OCI-LY3 (cell line): ENCODE results near the gene UCN2.

Experiments used
- H2AFZ ChIP-seq: fragments of 200-600, 300-600 bp; shearing (Covaris generic); 2 replicates; pipeline ENCODE4 v1.6.0; 2014; ENCODE audit warnings: antibody characterized with exemption, low read depth, low read length
- H3K27ac ChIP-seq: fragments of 200-600, 300-600 bp; sonication (generic); 2 replicates; pipeline ENCODE4 v1.5.1; 2014; ENCODE audit warnings: mild to moderate bottlenecking, low read length, moderate library complexity, mixed read lengths
- H3K27me3 ChIP-seq: fragments of 200-600, 300-600 bp; sonication (generic); 2 replicates; pipeline ENCODE4 v1.6.1; 2014; ENCODE audit warnings: low read depth, low read length, mixed read lengths
- H3K36me3 ChIP-seq: fragments of 200-600, 300-600 bp; sonication (generic); replicated peaks from 2 replicates; pipeline ENCODE3; 2014; ENCODE audit warnings: low read depth, low read length, mixed read lengths
- H3K4me1 ChIP-seq: fragments of 300-600, 200-600 bp; sonication (generic); 2 replicates; pipeline ENCODE4 v1.6.1; 2014; ENCODE audit warnings: low read length, mixed read lengths
- H3K4me2 ChIP-seq: fragments of 200-600, 300-600 bp; sonication (generic); 2 replicates; pipeline ENCODE4 v1.6.1; 2014; ENCODE audit warnings: low read length, mixed read lengths
- H3K4me3 ChIP-seq: fragments of 300-600, 200-600 bp; sonication (generic); 2 replicates; pipeline ENCODE4 v1.5.1; 2014; ENCODE audit warnings: antibody characterized with exemption, mild to moderate bottlenecking, low read length, moderate library complexity
- H3K79me2 ChIP-seq: fragments of 300-600, 200-600 bp; shearing (Covaris generic); 2 replicates; pipeline ENCODE4 v1.6.1; 2014; ENCODE audit warnings: mild to moderate bottlenecking, low read length, mixed read lengths
- H3K9ac ChIP-seq: fragments of 300-600, 200-600 bp; shearing (Covaris generic); 2 replicates; pipeline ENCODE4 v1.6.0; 2014; ENCODE audit warnings: mild to moderate bottlenecking, low read length, moderate library complexity
- H3K9me3 ChIP-seq: fragments of 200-600, 300-600 bp; shearing (Covaris generic); 2 replicates; pipeline ENCODE4 v1.6.1; 2014; ENCODE audit warnings: low read length, mixed read lengths; ENCODE audit not compliant: insufficient read depth
- H4K20me1 ChIP-seq: fragments of 200-600, 300-600 bp; sonication (generic); 2 replicates; pipeline ENCODE4 v1.6.1; 2016; ENCODE audit warnings: low read length, mixed read lengths; ENCODE audit not compliant: insufficient read depth
- EZH2phosphoT487 ChIP-seq: fragments of 200-600 bp; shearing (Covaris generic); IDR thresholded peaks from 2 replicates; pipeline ENCODE4 v1.6.1; 2018; ENCODE audit warnings: antibody characterized with exemption, mixed run types, low read depth
- TF ChIP-seq, protein P1 (sequence below): fragments of 200-600, 300-600 bp; sonication (generic); IDR thresholded peaks from 2 replicates; pipeline ENCODE4 v1.5.1; 2014; ENCODE audit warnings: antibody characterized with exemption, low read length, low read depth

UCN2 gene

DNA sequence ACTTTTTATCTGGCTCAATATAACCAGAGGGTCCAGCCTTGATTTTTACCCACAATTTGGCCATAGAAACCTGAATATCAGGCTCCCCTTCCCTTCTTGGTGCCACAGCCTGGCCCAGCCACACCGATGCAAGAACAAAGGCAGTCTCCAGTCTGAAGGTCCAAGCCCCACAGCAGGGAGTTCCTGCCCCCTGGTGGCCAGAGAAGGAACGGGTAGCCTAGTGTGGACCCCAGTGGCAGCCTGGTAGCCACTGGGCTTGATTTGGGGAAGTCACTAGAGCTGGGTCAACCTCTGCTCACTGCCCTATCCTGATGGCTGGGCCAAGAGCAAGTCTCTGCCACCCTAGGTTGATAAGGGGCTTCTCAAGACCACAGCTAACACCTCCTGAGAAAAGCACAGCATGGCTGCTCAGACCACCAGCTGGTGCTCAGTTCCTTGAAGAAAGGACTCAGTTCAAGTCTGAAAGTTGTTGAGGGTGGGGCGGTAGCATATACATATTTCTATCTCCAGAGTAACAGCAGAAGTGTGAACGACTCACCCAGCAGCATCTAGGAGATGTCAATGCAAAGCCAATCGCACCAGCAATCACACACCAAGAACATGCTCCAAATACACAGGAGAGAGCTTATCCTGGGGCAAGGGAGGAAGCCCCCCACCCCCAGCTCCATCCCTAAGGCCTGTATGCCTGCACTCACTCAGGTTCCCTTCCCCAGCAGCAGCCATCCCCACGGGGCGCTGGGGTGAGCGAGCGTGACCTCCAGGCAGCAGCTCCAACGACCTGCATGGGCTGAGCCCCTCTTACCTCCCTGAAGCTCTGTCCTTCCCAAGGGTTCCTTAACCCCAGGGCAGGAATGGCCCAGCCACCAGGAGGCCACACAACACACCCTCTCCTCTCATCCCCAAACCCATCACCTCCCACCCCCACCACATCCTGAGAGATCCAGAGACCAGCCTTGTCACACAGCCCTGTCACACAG, 14.6 kb downstream of the UCN2 start:
- Histone ChIP-seq H3K79me2 (no peaks in the 10 kb centered on the region), H3K4me2 (no peak overlapping the region), H3K36me3 (peaks cover 72% of the 10 kb centered on the region), H3K4me1 (no peaks in the 10 kb centered on the region), H4K20me1 (peaks cover 30% of the 10 kb centered on the region; the same call in 1 of the 2 replicates), H3K27ac (no peak overlapping the region), H3K9me3 (no peaks in the 10 kb centered on the region), H2AFZ (no peak overlapping the region), H3K27me3 (no peaks in the 10 kb centered on the region), H3K4me3 (no peak overlapping the region), H3K9ac (no peak overlapping the region)
- no peak for TF ChIP-seq EZH2phosphoT487
- TF ChIP-seq, protein P1, sequence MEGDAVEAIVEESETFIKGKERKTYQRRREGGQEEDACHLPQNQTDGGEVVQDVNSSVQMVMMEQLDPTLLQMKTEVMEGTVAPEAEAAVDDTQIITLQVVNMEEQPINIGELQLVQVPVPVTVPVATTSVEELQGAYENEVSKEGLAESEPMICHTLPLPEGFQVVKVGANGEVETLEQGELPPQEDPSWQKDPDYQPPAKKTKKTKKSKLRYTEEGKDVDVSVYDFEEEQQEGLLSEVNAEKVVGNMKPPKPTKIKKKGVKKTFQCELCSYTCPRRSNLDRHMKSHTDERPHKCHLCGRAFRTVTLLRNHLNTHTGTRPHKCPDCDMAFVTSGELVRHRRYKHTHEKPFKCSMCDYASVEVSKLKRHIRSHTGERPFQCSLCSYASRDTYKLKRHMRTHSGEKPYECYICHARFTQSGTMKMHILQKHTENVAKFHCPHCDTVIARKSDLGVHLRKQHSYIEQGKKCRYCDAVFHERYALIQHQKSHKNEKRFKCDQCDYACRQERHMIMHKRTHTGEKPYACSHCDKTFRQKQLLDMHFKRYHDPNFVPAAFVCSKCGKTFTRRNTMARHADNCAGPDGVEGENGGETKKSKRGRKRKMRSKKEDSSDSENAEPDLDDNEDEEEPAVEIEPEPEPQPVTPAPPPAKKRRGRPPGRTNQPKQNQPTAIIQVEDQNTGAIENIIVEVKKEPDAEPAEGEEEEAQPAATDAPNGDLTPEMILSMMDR: peak; percentile 95

DNA sequence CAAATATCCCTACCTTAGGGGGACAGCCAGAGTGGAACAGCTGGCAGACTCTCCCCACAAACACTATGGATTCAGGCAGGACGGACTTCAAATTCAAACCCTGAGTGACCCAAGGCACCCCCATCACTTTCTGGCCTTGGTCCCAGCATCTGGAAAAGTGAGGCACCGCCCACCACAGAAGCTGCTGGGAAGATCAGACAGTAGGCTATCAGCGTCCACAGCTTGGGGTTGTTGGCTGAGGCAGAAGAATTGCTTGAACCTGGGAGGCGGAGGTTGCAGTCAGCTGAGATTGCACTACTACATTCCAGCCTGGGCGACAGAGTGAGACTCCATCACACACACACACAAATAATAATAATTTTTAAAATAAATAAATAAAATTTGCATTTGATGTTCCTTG, 15.5 kb downstream of the UCN2 start:
- peaks cover 4% of the 10 kb centered on the region; the same call in 1 of the 2 replicates for H3K27me3 ChIP-seq
- no peaks in the 10 kb centered on the region for H3K4me1 ChIP-seq
- TF ChIP-seq, protein P1: no peak
- no peak overlapping the region for H3K4me2 ChIP-seq
- H3K27ac ChIP-seq: no peak overlapping the region
- no peak overlapping the region for H3K9ac ChIP-seq
- no peaks in the 10 kb centered on the region for H3K9me3 ChIP-seq
- peaks cover 30% of the 10 kb centered on the region; the same call in 1 of the 2 replicates for H4K20me1 ChIP-seq
- no peak overlapping the region for H2AFZ ChIP-seq
- no peak overlapping the region for H3K4me3 ChIP-seq
- H3K79me2 ChIP-seq: no peaks in the 10 kb centered on the region
- H3K36me3 ChIP-seq: peaks cover 73% of the 10 kb centered on the region

DNA sequence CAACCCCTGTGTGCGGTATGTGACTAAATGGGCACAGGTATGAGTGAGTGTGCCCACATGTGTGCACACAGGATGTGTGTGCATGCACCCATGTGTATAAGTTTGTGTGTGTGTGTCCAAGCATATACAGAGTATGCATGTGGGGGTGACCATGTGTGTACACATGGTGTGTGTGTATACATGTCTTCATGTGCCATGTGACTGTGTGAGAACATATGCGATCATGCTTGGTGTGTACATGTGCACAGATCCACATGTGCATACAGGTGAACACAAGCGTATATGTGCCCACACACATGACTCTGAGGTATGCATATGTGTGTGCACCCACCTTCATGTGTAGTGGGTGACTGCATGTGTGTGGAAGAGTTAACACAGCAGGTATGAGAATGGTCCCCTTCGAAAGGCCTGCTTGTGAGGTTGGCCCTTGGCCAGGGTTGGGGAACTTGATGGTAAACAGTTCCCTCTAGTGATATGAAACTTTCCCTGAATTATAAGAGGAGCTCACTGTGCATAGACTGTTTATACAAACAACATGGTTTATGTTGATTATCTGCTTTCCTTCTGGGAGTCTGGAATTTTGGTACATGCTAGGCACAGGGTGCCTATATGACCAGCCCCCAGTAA, 17.3 kb downstream of the UCN2 start:
- Histone ChIP-seq H3K9ac (no peak overlapping the region), H3K27ac (no peak overlapping the region), H4K20me1 (peaks cover 17% of the 10 kb centered on the region), H3K36me3 (peaks cover 74% of the 10 kb centered on the region), H3K4me1 (no peaks in the 10 kb centered on the region), H3K27me3 (peaks cover 4% of the 10 kb centered on the region; the same call in 1 of the 2 replicates), H3K4me3 (no peak overlapping the region), H3K4me2 (no peak overlapping the region), H2AFZ (no peak overlapping the region), H3K79me2 (no peaks in the 10 kb centered on the region), H3K9me3 (no peaks in the 10 kb centered on the region)
- no peak for TF ChIP-seq EZH2phosphoT487
- TF ChIP-seq, protein P1: no peak

DNA sequence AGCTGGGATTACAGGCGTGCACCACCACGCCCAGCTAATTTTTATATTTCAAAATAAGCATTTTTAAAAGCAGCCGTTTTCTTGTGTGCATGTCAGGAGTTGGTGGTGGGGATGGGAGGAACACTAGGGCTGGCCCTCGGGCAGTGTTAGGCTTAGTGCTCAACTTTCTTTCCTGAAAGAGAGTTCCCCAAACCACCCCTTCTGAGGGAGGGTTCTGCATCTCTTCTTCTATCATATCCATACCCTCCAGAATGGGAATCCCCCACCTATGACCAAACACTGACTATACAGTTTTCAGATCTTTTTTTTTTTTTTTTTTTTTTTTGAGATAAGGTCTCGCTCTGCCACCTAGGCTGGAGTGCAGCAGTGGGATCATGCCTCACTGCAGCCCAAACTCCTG, 19.4 kb downstream of the UCN2 start:
- Histone ChIP-seq H3K27ac (no peak overlapping the region), H3K79me2 (no peaks in the 10 kb centered on the region), H3K36me3 (peaks cover 74% of the 10 kb centered on the region), H3K9me3 (no peaks in the 10 kb centered on the region), H3K4me1 (no peaks in the 10 kb centered on the region), H3K4me2 (no peak overlapping the region), H3K4me3 (no peak overlapping the region), H4K20me1 (peaks cover 7% of the 10 kb centered on the region), H3K9ac (no peak overlapping the region), H2AFZ (no peak overlapping the region), H3K27me3 (peaks cover 4% of the 10 kb centered on the region; the same call in 1 of the 2 replicates)
- TF ChIP-seq, protein P1: no peak
- no peak for TF ChIP-seq EZH2phosphoT487
